ENCODE results near the gene NFIC. TPM values are rescaled to one million over a fixed set of nuclear protein-coding genes. Genes with fewer than 3 reads are reported as not detected.

Gene NFIC
- total and polyA plus RNA-seq, 10 of the 15 experiments (the other 5 are each of a cell fraction or from before 2014, with no cell fraction given): 0.71 to 53.5 (median 10.2) TPM

DNA sequence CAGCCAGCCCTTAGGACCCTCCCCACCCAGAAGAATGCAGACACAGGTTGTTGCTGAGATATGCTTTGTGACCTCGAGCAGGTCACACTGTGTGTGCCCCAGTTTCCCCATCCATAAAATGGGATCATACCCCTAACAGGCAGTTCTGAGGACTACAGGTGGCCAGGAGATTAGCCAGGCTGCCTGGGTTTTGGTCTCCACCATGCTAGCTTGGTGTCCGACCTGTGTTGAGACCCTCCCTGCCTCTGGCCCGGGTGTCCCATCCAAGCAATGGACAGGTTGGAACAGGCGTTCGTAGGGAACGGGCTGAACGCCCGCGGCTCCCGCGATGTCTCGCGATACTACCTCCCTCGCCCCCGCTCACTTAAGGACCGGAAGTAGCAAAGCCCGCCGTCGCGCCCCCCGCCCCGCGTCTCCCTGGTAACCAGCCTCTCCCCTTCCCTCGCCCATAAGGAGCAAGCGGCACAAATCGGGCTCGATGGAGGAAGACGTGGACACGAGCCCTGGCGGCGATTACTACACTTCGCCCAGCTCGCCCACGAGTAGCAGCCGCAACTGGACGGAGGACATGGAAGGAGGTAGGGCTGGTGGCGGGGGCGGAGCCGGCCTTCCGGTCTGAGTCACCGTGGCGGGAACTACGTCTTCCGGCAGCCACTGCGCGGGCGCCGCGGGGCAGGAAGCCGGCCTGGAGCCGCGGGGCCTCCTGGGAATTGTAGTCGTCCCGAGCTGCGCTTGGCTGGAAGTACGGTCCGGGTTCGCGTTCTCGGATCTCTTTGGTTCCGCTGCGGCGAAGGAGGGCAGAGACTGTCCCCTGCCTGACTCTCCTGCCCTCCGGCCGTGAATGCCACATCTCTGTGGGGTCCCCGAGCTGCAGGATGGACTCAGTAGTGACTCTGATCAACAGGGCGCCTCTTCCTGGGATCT, 68.5 kb downstream of the NFIC start (continued):
- no peak for TF ChIP-seq IRF5 (IDR thresholded peaks at IDR 0.05; ENCODE audit: borderline replicate concordance)
- peak; percentile 90 for TF ChIP-seq E2F8 (IDR thresholded peaks at IDR 0.05; ENCODE audit: low read depth, partially characterized antibody)
- peak; percentile 72 for TF ChIP-seq BMI1 (IDR thresholded peaks at IDR 0.05; ENCODE audit: borderline replicate concordance)
- TF ChIP-seq HCFC1 (IDR thresholded peaks at IDR 0.05; ENCODE audit: low read length): peak; percentile 99
- peak; percentile 84; the same call in 1 of the 2 replicates for TF ChIP-seq RELB (IDR thresholded peaks at IDR 0.05; ENCODE audit: low read depth)
- no peak for TF ChIP-seq RAD21 (IDR thresholded peaks at IDR 0.05; ENCODE audit: insufficient read depth, low read depth, low read length)
- TF ChIP-seq CBFB (IDR thresholded peaks at IDR 0.05; ENCODE audit: low read depth): peak; percentile 43; the same call in 1 of the 2 replicates
- TF ChIP-seq CEBPZ (IDR thresholded peaks at IDR 0.05; ENCODE audit: low read depth, low read length): no peak
- peak; percentile 66 for TF ChIP-seq ZNF687 (IDR thresholded peaks at IDR 0.05)
- TF ChIP-seq RAD51 (IDR thresholded peaks at IDR 0.05): no peak
- TF ChIP-seq IKZF1 (conservative IDR thresholded peaks at IDR 0.05): peak; percentile 99
- TF ChIP-seq NBN (IDR thresholded peaks at IDR 0.05): peak; percentile 76
- peak; percentile 95 for TF ChIP-seq GABPA (IDR thresholded peaks at IDR 0.05; ENCODE audit: low read depth)
- TF ChIP-seq NR2C1 (IDR thresholded peaks at IDR 0.05): no peak; the same call in 1 of the 2 replicates
- TF ChIP-seq MYB (IDR thresholded peaks at IDR 0.05; ENCODE audit: borderline replicate concordance, low read depth, low read length): no peak
- TF ChIP-seq SREBF2 (IDR thresholded peaks at IDR 0.05; ENCODE audit: low read length): no peak
